HUDEP-2 (cell line): ENCODE data around the gene GPR149.

Experiments used
- DNase-seq, 76 experiments: peaks; one replicate each; lab custom pipeline; 2025; ENCODE audit not compliant: unreplicated experiment in 76 of 76; lab: John Stamatoyannopoulos, UW

Gene GPR149

DNA sequence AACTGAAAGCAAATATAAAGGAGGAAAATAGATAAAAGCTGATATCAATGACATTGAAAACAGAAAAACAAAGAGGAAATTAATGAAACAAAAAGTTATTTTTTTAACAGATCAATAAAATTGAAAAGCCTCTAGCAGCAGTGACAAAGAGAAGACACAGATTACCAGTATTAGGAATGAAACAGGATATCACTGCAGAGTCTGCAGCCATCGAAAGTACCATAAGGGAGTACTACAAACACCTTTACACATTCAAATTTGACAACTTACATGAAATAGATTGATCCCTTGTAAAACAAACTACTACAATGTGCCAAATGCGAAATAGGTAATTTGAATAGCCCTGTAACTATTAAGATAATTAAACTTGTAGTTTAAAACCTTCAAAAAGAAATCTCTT, 80.8 kb downstream of the GPR149 start:
- DNase-seq = no peak

DNA sequence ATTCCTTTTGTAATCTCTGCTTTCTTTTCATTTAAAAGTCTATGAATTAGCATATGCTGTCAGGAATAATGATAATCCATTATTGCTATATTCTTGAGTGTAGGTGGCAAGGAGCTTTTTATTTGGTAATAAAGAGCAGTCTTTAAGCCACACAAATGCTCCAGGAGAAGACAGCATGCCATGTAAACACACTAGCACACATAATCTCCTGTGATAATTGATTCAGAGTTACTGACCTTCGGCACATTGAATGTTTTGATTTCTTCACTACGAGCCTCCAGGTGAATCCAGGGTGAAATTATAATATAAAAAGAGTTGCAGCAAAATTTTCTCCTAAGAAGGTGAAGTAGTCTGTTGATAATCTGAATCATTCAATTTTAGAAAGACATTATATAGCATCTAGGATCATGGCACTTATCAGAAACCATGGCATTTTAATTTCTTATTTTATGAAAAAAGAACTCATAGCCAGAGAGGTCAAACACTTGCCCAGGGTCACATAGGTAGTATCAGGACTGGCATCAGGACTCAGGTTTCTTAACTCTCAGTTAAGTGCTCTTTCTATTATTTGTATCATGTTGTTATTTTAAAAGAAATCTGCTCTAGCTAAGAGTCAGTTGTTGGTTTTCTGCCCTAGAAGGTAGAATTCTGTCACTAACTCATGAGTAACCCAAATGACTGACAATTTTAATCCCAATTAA, 84.4 kb downstream of the GPR149 start:
- no peak for DNase-seq

DNA sequence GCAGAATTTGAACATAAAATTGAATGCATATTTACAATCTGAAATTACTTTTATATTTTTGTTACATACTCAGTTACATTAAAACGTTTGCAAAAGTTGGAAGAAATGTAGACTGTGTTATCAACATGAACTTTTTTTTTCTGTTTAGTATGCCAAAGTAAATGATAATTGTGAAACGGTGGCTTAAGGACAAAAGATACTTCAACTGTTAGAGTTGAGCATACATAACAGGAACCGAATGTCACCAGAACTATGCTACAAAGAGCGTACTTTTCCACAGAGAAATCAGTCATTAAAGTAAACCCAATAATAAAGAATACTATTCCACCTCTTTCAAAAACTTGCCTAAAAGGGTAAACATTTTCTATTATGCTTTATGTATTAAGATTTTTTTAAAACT, 91.4 kb downstream of the GPR149 start:
- no peak for DNase-seq

DNA sequence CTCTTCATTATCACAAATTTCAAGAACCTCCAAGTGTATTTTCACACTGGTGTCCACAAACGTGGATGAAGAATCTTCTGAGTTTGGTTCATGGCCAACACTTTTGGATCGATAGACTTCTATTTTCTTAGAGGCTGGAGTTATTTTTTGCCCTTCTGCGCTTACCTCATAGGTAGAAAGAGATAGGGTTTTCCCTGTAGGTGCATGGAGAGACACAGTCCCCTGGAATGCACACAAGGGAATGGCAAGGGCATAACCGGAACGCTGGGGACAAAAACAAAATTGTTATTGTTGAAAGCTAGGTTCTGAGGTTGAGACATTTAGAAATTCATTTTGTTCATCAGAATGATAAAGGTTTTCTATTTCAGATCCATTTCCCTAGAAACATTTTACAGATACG, 92.0 kb downstream of the GPR149 start:
- DNase-seq = no peak

DNA sequence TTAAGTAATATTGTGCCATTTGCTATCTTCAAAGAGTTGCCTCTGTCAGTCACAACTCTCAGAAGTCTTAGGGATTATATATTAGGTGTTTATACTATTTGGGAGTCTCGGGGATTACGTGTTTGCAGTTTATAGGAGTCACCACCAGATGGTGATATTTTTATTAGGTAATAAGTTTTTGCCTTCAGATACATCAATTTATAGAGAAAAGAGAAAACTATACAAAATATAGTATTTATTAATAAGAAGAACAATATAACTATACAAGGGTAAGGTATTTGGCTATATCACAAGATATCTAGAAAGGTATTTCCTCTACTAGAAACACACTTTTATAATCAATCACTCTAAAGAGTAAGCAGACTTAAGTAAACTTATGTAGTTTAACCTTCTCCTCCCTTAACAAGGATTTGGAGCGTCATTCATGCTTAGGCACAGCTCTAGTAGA, 95.0 kb downstream of the GPR149 start:
- peak in 7 of 76 experiments; percentile 1 to 34 (median 6) for DNase-seq

DNA sequence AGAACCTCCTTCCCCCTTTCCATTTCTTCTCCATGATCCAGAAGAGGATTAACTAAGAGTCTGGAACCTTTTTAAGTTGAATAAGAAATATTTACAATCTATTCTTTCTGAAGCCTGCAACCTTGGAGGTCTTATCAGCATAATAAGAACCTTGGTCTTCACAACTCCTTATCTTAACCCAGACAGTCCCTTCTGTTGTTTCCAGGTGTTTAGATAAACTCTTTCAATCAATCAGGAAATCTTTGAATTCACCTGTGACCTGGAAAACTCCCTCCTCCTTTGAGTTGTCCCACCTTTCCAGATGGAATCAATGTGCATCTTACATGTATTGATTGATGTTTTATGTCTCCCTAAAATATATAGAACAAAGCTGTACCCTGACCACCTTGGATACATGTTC, 102.1 kb downstream of the GPR149 start:
- DNase-seq = no peak

DNA sequence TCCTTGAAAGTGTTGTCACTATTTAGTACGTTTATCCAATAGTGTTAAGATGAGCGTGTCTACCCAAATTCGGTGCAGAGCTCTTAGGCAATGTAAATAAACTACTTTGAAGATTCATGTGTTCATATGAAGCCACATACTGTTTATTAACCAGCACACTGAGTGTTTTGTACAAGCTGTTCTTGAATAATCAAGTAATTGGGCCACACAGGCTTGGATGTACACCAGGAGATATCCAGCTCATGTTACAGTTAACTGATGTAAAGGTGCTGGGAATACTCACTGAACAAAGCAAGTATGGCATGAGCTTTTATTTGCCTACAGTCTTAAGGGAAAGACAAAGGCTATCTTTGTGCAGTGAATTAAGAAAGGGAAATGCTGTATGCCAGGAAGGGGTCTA, 105.1 kb downstream of the GPR149 start:
- DNase-seq = peak in 3 of 76 experiments; percentile 16 to 52 (median 43)

DNA sequence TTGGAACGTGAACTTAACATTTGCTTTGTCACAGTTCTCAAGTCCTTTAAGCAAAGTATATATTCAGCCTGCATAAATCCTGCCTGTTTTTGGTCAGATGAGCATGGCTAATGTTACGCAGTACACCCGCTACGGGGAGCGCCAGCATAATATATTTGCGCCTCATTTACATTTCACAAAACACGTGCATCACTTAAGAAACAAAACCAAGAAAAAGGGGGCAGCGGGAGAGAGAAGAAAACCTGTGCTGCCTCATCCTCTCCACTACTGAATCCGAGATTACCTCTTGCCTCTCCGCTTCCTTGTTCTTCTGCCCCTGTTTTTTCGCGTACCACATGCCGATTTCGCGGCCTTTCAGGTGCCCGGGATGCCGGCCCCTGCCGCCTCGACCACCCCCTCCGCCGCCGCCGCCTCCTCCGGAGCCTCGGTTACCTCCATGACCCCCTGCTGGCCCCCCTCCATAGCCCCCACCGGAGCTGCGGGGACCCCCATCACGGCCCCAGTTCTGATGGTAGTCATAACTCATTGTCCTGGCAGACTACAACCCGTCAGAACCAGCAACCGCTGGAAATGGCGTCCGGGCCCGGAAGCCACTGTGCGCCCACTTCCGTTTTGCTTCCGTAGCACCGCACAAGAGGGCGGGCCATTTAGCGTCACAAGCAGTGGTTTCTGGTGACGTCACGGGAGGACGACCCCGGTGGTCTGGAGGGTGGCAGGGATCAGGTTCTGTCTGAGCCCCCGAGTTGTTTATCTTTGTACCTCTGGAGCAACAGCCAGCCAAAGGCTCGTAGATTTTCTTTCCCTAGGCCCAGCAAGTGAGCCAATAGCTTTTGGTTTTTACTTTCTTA, 105.9 kb downstream of the GPR149 start, which contains the start of gene DHX36:
TSS of gene DHX36 (minus strand) at position 597 of the 848 bp plus-strand sequence. CDS start at position 526, 71 bp downstream.
- peak in 74 of 76 experiments; percentile 19 to 84 (median 70) for DNase-seq

DNA sequence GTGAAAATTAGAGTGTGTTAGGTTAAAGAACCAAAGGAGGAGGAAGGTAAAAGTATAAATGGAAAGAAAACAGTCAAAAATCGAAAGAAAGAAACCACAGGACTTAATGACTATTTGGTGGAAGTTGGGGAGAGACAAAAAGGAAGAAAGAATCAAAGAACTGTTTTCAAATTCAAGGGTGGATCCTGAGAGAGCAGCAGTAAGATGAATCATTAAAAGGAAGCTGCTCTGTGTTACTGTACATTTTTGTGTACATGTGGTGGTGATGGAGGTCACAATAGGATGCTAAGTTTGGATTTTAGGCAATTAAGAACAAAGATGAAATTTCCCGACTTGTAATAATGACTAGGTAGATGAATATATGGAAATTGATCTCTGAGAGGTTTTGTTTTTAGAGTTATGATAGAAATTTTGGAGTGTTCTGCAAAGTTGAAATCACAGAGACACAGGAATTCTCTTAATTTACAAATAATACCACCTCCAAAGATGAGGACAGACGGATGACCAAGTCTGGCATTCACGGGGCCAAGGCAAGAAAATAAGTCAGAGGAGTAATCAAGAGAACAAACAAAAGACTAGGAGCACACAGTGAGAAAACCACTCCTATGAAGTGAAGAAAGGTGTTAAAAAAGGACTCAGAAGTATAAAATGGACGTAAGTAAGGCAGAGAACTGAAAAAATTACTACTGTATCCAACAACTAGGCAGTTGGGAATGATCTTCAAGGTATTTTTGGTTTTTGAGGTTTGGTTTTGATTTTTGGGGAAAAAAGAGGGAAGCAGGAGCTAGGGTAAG, 112.8 kb downstream of the GPR149 start:
- no peak for DNase-seq

DNA sequence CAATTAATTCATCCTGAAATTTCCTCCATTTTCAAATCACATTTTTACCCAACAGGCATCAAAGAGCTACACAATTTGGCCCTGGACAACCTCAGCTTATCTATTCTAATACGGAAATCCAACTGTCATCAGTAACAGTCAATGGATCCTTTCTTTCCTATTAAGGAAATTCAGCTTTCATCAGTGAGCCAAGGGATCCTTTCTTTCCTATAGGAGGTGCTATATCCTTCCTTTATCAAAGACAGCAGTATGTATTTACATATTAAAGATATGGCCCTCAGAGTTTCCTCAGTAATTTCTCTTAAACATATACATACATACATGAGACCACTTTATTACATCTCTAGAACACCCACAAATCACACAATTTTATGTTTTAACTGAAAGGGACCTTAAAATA, 115.8 kb downstream of the GPR149 start:
- DNase-seq = no peak

DNA sequence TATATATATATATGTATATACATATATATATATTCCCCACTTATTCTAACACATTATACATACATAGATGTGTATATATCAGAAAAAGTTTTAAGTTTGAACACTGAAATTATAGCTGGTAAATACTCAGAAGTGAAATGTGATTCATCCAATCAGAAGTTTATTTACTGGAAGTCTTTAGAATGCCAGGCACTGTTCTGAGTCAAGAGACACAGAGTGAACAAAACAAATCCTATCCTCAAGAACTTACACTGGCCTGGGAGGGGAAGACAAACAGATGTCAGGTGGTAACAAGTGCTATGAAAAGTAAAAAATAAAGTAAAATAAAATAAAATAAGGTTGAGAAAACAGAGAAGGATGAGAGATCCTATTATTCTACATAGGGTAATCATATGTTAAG, 119.2 kb downstream of the GPR149 start:
- DNase-seq = no peak

DNA sequence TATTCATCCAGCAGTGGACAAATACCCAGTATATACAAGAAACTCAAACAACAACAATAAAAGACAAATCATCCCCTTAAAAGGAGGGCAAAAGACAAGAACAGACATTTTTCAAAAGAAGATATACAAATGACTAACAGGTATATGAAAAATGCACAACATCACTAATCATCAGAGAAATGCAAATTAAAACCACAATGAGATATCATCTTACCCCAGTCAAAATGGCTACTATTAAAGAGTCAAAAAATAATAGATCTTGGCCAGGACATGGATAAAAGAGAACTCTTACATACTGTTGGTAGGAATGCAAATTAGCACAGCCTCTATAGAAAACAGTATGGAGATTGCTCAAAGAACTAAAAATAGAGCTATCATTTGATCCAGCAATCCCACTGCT, 122.6 kb downstream of the GPR149 start:
- DNase-seq = no peak

DNA sequence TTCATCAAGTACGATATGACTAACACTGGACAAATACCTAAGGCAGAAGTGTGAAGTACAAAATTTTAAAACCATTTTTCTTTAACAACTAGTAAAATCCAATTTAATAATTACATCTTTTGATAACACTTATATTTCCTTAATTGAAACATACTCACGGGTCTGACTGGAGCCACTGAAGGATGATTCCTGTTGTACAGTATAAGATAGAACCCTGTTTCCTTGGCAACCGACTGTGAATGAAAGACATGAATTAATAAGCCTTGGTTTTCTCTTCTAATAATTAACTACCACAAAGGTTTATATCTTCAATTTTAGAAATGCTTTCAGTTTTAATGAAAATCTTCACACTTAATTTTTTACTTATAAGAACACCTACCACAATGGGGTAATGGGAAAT, 125.1 kb downstream of the GPR149 start:
- DNase-seq = no peak

DNA sequence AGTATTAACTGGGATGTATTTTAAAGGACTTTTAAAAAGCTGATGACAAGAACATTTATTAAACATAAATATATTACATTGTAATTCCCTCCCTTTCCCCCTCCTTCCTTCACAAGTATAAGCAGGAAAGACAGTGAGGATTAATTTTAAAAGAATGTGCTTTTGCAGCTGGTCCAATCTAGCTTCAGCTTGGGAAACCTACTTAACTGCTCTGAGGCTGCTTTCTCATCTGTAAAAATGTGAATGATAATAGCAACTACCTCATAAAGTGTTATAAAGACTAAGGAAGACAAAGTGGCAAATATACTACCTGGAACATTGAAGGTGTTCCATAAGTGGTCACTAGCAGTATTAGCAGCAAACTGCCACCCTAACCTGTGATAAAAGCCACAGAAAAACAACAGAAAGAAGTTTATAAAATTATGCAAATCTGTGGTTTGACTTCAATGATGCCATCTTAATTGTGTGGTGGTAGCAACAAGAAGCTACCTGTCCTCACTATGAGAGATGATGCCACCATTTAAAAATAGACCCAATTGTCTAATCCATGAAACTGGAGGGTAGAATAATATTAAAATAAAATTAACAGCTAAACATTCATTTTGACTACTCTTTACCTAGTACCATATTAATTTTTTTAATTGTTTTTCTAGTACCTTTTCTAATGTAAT, 125.7 kb downstream of the GPR149 start:
- no peak for DNase-seq

DNA sequence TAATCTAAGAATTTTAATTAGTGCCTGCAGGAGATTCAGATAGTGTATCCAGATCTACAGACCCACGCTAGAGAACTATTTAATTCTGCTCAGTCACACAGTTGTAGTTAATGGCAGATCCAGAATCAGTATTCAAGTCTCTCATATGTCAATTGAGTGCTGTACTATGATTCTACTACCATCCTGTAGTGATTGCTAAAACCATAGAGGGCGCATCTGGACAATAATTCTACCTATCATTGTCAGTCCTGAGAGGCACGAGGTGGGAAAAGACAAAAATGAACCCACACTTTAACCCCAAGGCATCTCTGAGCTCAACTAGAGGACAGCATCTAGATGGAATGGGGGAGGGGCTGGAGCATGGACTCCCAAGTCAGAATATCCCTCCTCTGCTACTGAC, 128.4 kb downstream of the GPR149 start:
- peak in 1 of 76 experiments; percentile 11 for DNase-seq

DNA sequence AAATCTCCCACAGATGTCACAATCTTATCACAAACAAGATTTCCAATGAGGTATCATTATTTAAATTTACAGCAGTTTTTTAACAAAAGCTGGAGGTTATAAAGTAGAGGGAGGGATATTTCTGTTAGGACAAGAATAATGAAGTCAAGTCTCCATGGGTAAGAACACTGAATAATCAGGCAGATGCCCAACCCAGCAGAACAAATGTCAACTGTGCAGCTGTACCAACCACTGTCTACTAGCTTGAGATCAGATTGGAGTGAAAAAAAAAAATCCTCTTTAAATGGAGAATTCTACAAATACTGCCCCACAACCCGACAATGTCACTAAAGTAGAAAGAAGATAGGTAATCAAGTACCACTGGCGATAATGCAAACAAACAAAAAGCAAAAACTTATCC, 136.0 kb downstream of the GPR149 start:
- DNase-seq = no peak

DNA sequence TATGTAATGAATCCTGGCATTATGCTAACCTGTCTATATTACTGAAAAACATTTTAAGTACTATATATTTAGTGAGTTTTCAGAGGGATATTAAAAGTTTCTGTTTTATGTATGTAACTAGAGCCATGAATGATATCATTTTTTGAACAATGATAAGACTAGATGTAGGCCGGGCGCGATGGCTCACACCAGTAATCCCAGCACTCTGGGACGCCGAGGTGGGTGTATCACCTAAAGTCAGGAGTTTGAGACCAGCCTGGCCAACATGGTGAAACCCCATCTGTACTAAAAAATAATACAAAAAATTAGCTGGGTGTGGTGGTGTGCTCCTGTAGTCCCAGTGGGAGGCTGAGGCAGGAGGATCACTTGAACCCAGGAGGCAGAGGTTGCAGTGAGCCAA, 139.8 kb downstream of the GPR149 start:
- DNase-seq = no peak
